GM12878 (cell line): ENCODE measurements around the gene OSBPL3. TPM values are rescaled to one million over a fixed set of nuclear protein-coding genes. Genes with fewer than 3 reads are reported as not detected.
A peak's percentile ranks its signal among the peaks of the same experiment; 100 is the strongest.

Source experiments
- ATAC-seq: fragments of 200-7000 bp; cut with Tn5 transposase; 3 replicates; pipeline ENCODE4 v1.9.1; 2020; ENCODE audit warnings: mild to moderate bottlenecking, moderate library complexity
- BruUV-seq: library from RNA; stranded (reverse); fragments of 400-500 nt; replicated peaks from 2 replicates; lab custom pipeline; 2021; lab: Mats Ljungman, UMichigan
- CTCF ChIA-PET: fragments of 300-600 bp; sonication (Branson Sonifier 250); formaldehyde crosslinking; extraction: SDS; loops from one replicate; lab custom pipeline; 2021; ENCODE audit warnings: inconsistent platforms; lab: Yijun Ruan, JAX
- POLR2A ChIA-PET: fragments of 350-600 bp; formaldehyde crosslinking; extraction: SDS; loops from one replicate; lab custom pipeline; 2021; ENCODE audit warnings: inconsistent platforms; lab: Charles Lee
- RAD21 ChIA-PET: fragments of 300-600 bp; sonication (Branson Sonifier 250); formaldehyde crosslinking; loops from one replicate; lab custom pipeline; 2023; ENCODE audit warnings: antibody characterized with exemption; ENCODE audit not compliant: unreplicated experiment; lab: Charles Lee
- SMC1A ChIA-PET: fragments of 300-600 bp; sonication (Branson Sonifier 250); formaldehyde crosslinking; loops from one replicate; lab custom pipeline; 2023; ENCODE audit not compliant: unreplicated experiment, uncharacterized antibody; lab: Charles Lee
- DNase-seq: peaks from one replicate; pipeline ENCODE4 v3.0.0-alpha.2; 2011; ENCODE audit warnings: low read depth, low spot score
- FAIRE-seq: peaks from 3 replicates; lab custom pipeline; 2011; peaks lifted over from hg19 to GRCh38; lab: Jason Lieb, UNC
- H2AFZ ChIP-seq: 2 replicates; pipeline ENCODE4 v1.6.0; 2011; ENCODE audit warnings: low read depth, low read length, control low read depth; ENCODE audit not compliant: control insufficient read depth
- H3K27ac ChIP-seq: 2 replicates; pipeline ENCODE4 v1.5.1; 2011; ENCODE audit warnings: control low read depth; ENCODE audit not compliant: control insufficient read depth, insufficient read depth
- H3K27me3 ChIP-seq, 2 experiments: replicated peaks in 1 of 2; 2 replicates each; pipeline versions ENCODE4 v1.6.0 to v1.6.1; 2011; ENCODE audit warnings: low read length in 1 of 2; ENCODE audit not compliant: control insufficient read depth in 2 of 2, insufficient read depth in 2 of 2
- H3K36me3 ChIP-seq, 2 experiments: 2 replicates each; pipeline ENCODE4 v1.5.1; 2011; ENCODE audit warnings: low read length in 1 of 2; ENCODE audit not compliant: control insufficient read depth in 2 of 2, insufficient read depth in 2 of 2
- H3K4me1 ChIP-seq: 2 replicates; pipeline ENCODE4 v1.6.1; 2011; ENCODE audit warnings: mild to moderate bottlenecking, low read length, moderate library complexity, mixed read lengths; ENCODE audit not compliant: control insufficient read depth, insufficient read depth
- H3K4me2 ChIP-seq: 2 replicates; pipeline ENCODE4 v1.6.0; 2011; ENCODE audit warnings: control low read depth; ENCODE audit not compliant: control insufficient read depth, insufficient read depth
- H3K4me3 ChIP-seq: fragments of 200-600 bp; sonication (generic); 2 replicates; pipeline ENCODE4 v1.5.1; 2016
- H3K79me2 ChIP-seq: 2 replicates; pipeline ENCODE4 v1.6.0; 2011; ENCODE audit warnings: low read length; ENCODE audit not compliant: control insufficient read depth, insufficient read depth
- H3K9ac ChIP-seq: 2 replicates; pipeline ENCODE4 v1.8.0; 2011; ENCODE audit warnings: low read length, control low read depth, mixed read lengths; ENCODE audit not compliant: control insufficient read depth, insufficient read depth
- H3K9me3 ChIP-seq: replicated peaks from 3 replicates; pipeline ENCODE4 v1.5.1; 2011; ENCODE audit warnings: mild to moderate bottlenecking, low read length; ENCODE audit not compliant: control insufficient read depth, insufficient read depth
- H4K20me1 ChIP-seq: 2 replicates; pipeline ENCODE4 v1.6.0; 2011; ENCODE audit not compliant: control insufficient read depth, insufficient read depth
- CHD2 ChIP-seq: IDR thresholded peaks from 2 replicates; pipeline ENCODE4 v1.6.1; 2011; ENCODE audit warnings: low read depth, low read length, improper control_type of control experiment, borderline replicate concordance
- CREM ChIP-seq: IDR thresholded peaks from 2 replicates; pipeline ENCODE4 v1.6.1; 2014; ENCODE audit warnings: antibody characterized with exemption, low read depth
- EP300 ChIP-seq, 2 experiments: fragments of 150-350 bp in 1 of 2; IDR thresholded peaks; 2 replicates each; pipeline ENCODE4 v1.6.1; 2011 to 2012; ENCODE audit warnings: low read depth in 2 of 2, low read length in 2 of 2, borderline replicate concordance in 1 of 2, improper control_type of control experiment in 1 of 2, inconsistent platforms in 1 of 2; ENCODE audit not compliant: control insufficient read depth in 1 of 2
- ESRRA ChIP-seq: IDR thresholded peaks from 2 replicates; pipeline ENCODE4 v1.6.1; 2012; ENCODE audit warnings: mild to moderate bottlenecking, low read length, improper control_type of control experiment
- FOXK2 ChIP-seq: fragments of 450-650 bp; IDR thresholded peaks from 2 replicates; pipeline ENCODE4 v1.6.1; 2017; ENCODE audit warnings: mild to moderate bottlenecking, moderate library complexity
- GABPA ChIP-seq: IDR thresholded peaks from 2 replicates; pipeline ENCODE4 v1.6.1; 2014; ENCODE audit warnings: antibody characterized with exemption, low read depth, mild to moderate bottlenecking, inconsistent platforms
- HCFC1 ChIP-seq: fragments of 150-350 bp; IDR thresholded peaks from 2 replicates; pipeline ENCODE4 v1.6.1; 2014; ENCODE audit warnings: low read length
- KAT2A ChIP-seq: conservative IDR thresholded peaks from 2 replicates; pipeline ENCODE4 v1.6.1; 2011; ENCODE audit warnings: low read depth, low read length; ENCODE audit not compliant: control insufficient read depth
- MTA3 ChIP-seq: IDR thresholded peaks from 2 replicates; pipeline ENCODE4 v1.6.1; 2012; ENCODE audit warnings: low read length, inconsistent platforms, borderline replicate concordance
- PAX5 ChIP-seq: IDR thresholded peaks from 2 replicates; pipeline ENCODE4 v1.6.1; 2011; ENCODE audit warnings: low read depth, low read length, borderline replicate concordance
- POLR2AphosphoS2 ChIP-seq: IDR thresholded peaks from 2 replicates; pipeline ENCODE4 v1.6.1; 2011; ENCODE audit warnings: low read depth, mild to moderate bottlenecking, low read length, improper control_type of control experiment, moderate library complexity
- POLR2AphosphoS5 ChIP-seq: IDR thresholded peaks from 2 replicates; pipeline ENCODE4 v1.6.1; 2011; ENCODE audit warnings: mild to moderate bottlenecking, low read length, inconsistent platforms
- SMC3 ChIP-seq: IDR thresholded peaks from 2 replicates; pipeline ENCODE4 v1.6.1; 2011; ENCODE audit warnings: low read length, improper control_type of control experiment, borderline replicate concordance
- SP1 ChIP-seq: IDR thresholded peaks from one replicate; pipeline ENCODE4 v1.6.1; 2011; ENCODE audit warnings: low read depth, low read length
- TAF1 ChIP-seq: IDR thresholded peaks from 2 replicates; pipeline ENCODE4 v1.6.1; 2011; ENCODE audit warnings: mild to moderate bottlenecking, low read depth, low read length, borderline replicate concordance
- TARDBP ChIP-seq: IDR thresholded peaks from 2 replicates; pipeline ENCODE4 v1.6.1; 2016; ENCODE audit warnings: borderline replicate concordance
- TCF3 ChIP-seq: IDR thresholded peaks from 2 replicates; pipeline ENCODE4 v1.6.1; 2012; ENCODE audit warnings: low read depth, mild to moderate bottlenecking, low read length, borderline replicate concordance; ENCODE audit not compliant: insufficient read depth
- YY1 ChIP-seq: IDR thresholded peaks from 2 replicates; pipeline ENCODE4 v1.6.1; 2011; ENCODE audit warnings: low read depth, mild to moderate bottlenecking, low read length
- ZNF384 ChIP-seq: IDR thresholded peaks from 2 replicates; pipeline ENCODE4 v1.6.1; 2012; ENCODE audit warnings: low read depth, mild to moderate bottlenecking, low read length, improper control_type of control experiment, borderline replicate concordance
- WGBS: methylation state at CpG from one replicate; pipeline ENCODE4 v1.1.6; 2016; ENCODE audit warnings: low lambda C conversion rate; ENCODE audit not compliant: insufficient replicate concordance, insufficient coverage; ENCODE audit errors: missing lambda C conversion rate; 5-methylcytosine and 5-hydroxymethylcytosine counted together
- in situ Hi-C: fragments of 300-500 bp; cut with MboI; formaldehyde crosslinking; loops from 9 replicates; pipeline ENCODE4 v1.14.3; 2018; ENCODE audit warnings: mixed read lengths
- intact Hi-C: fragments of 100-400 bp; cut with micrococcal nuclease; formaldehyde crosslinking; loops from one replicate; pipeline ENCODE4 v1.14.2; 2022; ENCODE audit not compliant: unreplicated experiment
- polyA plus RNA-seq, 11 experiments: library from polyadenylated mRNA; depleted of rRNA in 4 of 11; unstranded in 6 of 11; stranded (reverse) in 5 of 11; fragments of >200 nt; fragmentation: Nextera tagmentation in 4 of 11; fragmentation: Illumina TruSeq in 1 of 11; extraction: Ambion mirVana in 4 of 11; extraction: Trizol in 1 of 11; gene quantifications; 1 replicate in 1 of 11; 2 replicates in 10 of 11; pipeline versions ENCODE4 v1.2.1 to v1.2.3, GENCODE V29; 2011 to 2016; ENCODE audit warnings: inconsistent platforms in 2 of 11, missing spikeins in 2 of 11, low read depth in 1 of 11
- total RNA-seq, 4 experiments: library from RNA; depleted of rRNA in 3 of 4; stranded (reverse); fragments of >200 nt in 3 of 4; fragmentation: Illumina TruSeq in 1 of 4; extraction: Trizol in 1 of 4; gene quantifications; 2 replicates each; pipeline versions ENCODE4 v1.2.1 to v1.2.3, GENCODE V29; 2013 to 2021

The OSBPL3 gene
- total and polyA plus RNA-seq, 10 of the 15 experiments (the other 5 are each of a cell fraction or from before 2014, with no cell fraction given): 6.1 to 46.6 (median 27.0) TPM

GRCh38 chr7:24975644-24976260 lies 4.2 kb downstream of the OSBPL3 start:
- Histone ChIP-seq H3K27ac (peak overlapping the region; percentile 20; the same call in 1 of the 2 replicates), H2AFZ (no peak overlapping the region), H3K4me3 (peak overlapping the region; percentile 50; the same call in 1 of the 2 replicates), H3K27me3 (no peaks in the 10 kb centered on the region), H3K4me2 (peak overlapping the region; percentile 24), H3K79me2 (peaks cover 88% of the 10 kb centered on the region), H3K36me3 (no peaks in the 10 kb centered on the region), H4K20me1 (no peaks in the 10 kb centered on the region), H3K4me1 (peaks cover 12% of the 10 kb centered on the region), H3K9ac (no peak overlapping the region), H3K9me3 (no peaks in the 10 kb centered on the region)
- POLR2A ChIA-PET: interaction anchor here (1.8 to 4.1 kb wide), 3 partner anchors 16 to 155 kb away, joined by 4 to 12 read pairs (median 8); no protein-coding TSS in a partner anchor
- in situ Hi-C loops: no loop called here
- FAIRE-seq (no peak), ATAC-seq (no peak), DNase-seq (no peak)
- RAD21 ChIA-PET: interaction anchor here (1.5 to 11.1 kb wide), 4 partner anchors 10 to 155 kb away, joined by 5 to 106 read pairs (median 6); no protein-coding TSS in a partner anchor
- intact Hi-C loops: no loop called here
- SMC1A ChIA-PET: interaction anchor here (0.6 to 16.1 kb wide), 6 partner anchors 11 to 155 kb away, joined by 3 to 189 read pairs (median 3); no protein-coding TSS in a partner anchor
- 71% methylated on average over 4 of the region's 4 CpGs for WGBS
- CTCF ChIA-PET: interaction anchor here (1.0 kb wide), 1 partner anchor 59 kb away, joined by 4 read pairs; no protein-coding TSS in a partner anchor
- no peak for TF ChIP-seq POLR2AphosphoS2
- BruUV-seq: no TSS peak

- Histone ChIP-seq H3K4me3 (peak overlapping the region; percentile 50; the same call in 1 of the 2 replicates), H3K4me1 (peaks cover 13% of the 10 kb centered on the region), H2AFZ (no peak overlapping the region), H3K79me2 (peaks cover 94% of the 10 kb centered on the region), H3K9ac (no peak overlapping the region), H3K9me3 (no peaks in the 10 kb centered on the region), H3K4me2 (no peak overlapping the region), H4K20me1 (no peaks in the 10 kb centered on the region), H3K27ac (peak overlapping the region; percentile 20; the same call in 1 of the 2 replicates), H3K27me3 (no peaks in the 10 kb centered on the region), H3K36me3 (no peaks in the 10 kb centered on the region)
- no peak for FAIRE-seq
- SMC1A ChIA-PET: interaction anchor here (0.6 to 16.1 kb wide), 6 partner anchors 10 to 154 kb away, joined by 3 to 189 read pairs (median 3); no protein-coding TSS in a partner anchor
- ATAC-seq: no peak
- POLR2A ChIA-PET: interaction anchor here (1.8 to 4.1 kb wide), 3 partner anchors 15 to 154 kb away, joined by 4 to 12 read pairs (median 8); no protein-coding TSS in a partner anchor
- CTCF ChIA-PET: no interaction called here
- BruUV-seq: no TSS peak
- in situ Hi-C loops (no loop called here), intact Hi-C loops (no loop called here)
- no peak for DNase-seq
- 96% methylated on average over 3 of the region's 3 CpGs for WGBS
- RAD21 ChIA-PET: interaction anchor here (1.5 to 11.1 kb wide), 3 partner anchors 9 to 154 kb away, joined by 5 to 106 read pairs (median 6); no protein-coding TSS in a partner anchor
- TF ChIP-seq ZNF384 (no peak), MTA3 (no peak), GABPA (no peak), FOXK2 (no peak), SP1 (no peak), PAX5 (no peak), TARDBP (no peak), ESRRA (no peak), TCF3 (no peak), YY1 (no peak), HCFC1 (no peak), TAF1 (no peak), CREM (no peak), KAT2A (no peak), POLR2AphosphoS5 (no peak), SMC3 (no peak), EP300 (IDR thresholded peaks at IDR 0.05; ENCODE audit: borderline replicate concordance in 1 of 2, control insufficient read depth in 1 of 2, low read depth in 2 of 2, low read length in 2 of 2) (no peak), CHD2 (no peak)
These were observed 4.8 kb downstream of the OSBPL3 start for GRCh38 chr7:24975172-24975571.
